Measurements from ENCODE around the gene FGG. TPM values are rescaled to one million over a fixed set of nuclear protein-coding genes. Genes with fewer than 3 reads are reported as not detected.

Gene FGG
- total and polyA plus RNA-seq, 2 of the 13 experiments (the other 11 are each of a cell fraction or from before 2014, with no cell fraction given): 1,037 to 2,423 TPM

- TF ChIP-seq ZNF710 (CRISPR knock-in tag; IDR thresholded peaks at IDR 0.05; ENCODE audit: borderline replicate concordance) (no peak), FOXA1 (IDR thresholded peaks at IDR 0.05) (no peak), FOXA1 (CRISPR knock-in tag; IDR thresholded peaks at IDR 0.05) (peak; percentile 75), ONECUT2 (CRISPR knock-in tag; IDR thresholded peaks at IDR 0.05) (no peak), EED (CRISPR knock-in tag; IDR thresholded peaks at IDR 0.05) (no peak), KIAA2018 (CRISPR knock-in tag; IDR thresholded peaks at IDR 0.05; ENCODE audit: borderline replicate concordance) (no peak), KLF12 (CRISPR knock-in tag; IDR thresholded peaks at IDR 0.05; ENCODE audit: borderline replicate concordance) (no peak), HMG20A (CRISPR knock-in tag; IDR thresholded peaks at IDR 0.05; ENCODE audit: borderline replicate concordance) (peak; percentile 87; the same call in 1 of the 2 replicates), ZNF512 (CRISPR knock-in tag; IDR thresholded peaks at IDR 0.05) (no peak), RXRA (CRISPR knock-in tag; IDR thresholded peaks at IDR 0.05) (peak; percentile 16; the same call in 1 of the 2 replicates), RBFOX2 (IDR thresholded peaks at IDR 0.05; ENCODE audit: low read depth, low read length) (peak; percentile 39; the same call in 1 of the 2 replicates), ZMAT5 (CRISPR knock-in tag; IDR thresholded peaks at IDR 0.05; ENCODE audit: borderline replicate concordance, low read depth) (no peak), ASH2L (IDR thresholded peaks at IDR 0.05; ENCODE audit: insufficient read length, low read depth, low read length) (no peak), TFE3 (CRISPR knock-in tag; IDR thresholded peaks at IDR 0.05) (no peak), KDM1A (CRISPR knock-in tag; IDR thresholded peaks at IDR 0.05) (no peak), ZNF12 (CRISPR knock-in tag; IDR thresholded peaks at IDR 0.05) (peak; percentile 94), TBL1XR1 (IDR thresholded peaks at IDR 0.05; ENCODE audit: borderline replicate concordance, low read length, partially characterized antibody) (peak; percentile 96), TEAD3 (CRISPR knock-in tag; optimal IDR thresholded peaks at IDR 0.05; ENCODE audit: borderline replicate concordance) (peak; percentile 74)
These were observed 51.6 kb downstream of the FGG start (continued) for GRCh38 chr4:154560824-154561231.

Measured in HepG2 (cell line).